AG04450 (cell line): Measurements from ENCODE around the gene RSU1. TPM values are rescaled to one million over a fixed set of nuclear protein-coding genes. Genes with fewer than 3 reads are reported as not detected.

Experiments
- CTCF ChIA-PET: fragments of 300-600, 350-600 bp; formaldehyde crosslinking; extraction: SDS; loops from one replicate; lab custom pipeline; 2022; ENCODE audit warnings: antibody characterized with exemption, inconsistent platforms; lab: Charles Lee
- POLR2A ChIA-PET: fragments of 350-600 bp; formaldehyde crosslinking; extraction: SDS; loops from one replicate; lab custom pipeline; 2021; ENCODE audit warnings: antibody characterized with exemption, inconsistent platforms; lab: Yijun Ruan, JAX
- DNase-seq: peaks from one replicate; pipeline ENCODE4 v3.0.0-alpha.2; 2011; ENCODE audit warnings: low read depth, low spot score
- H3K27ac ChIP-seq: one replicate; pipeline ENCODE4 v1.5.1; 2012; ENCODE audit warnings: low read depth, low read length, control low read depth
- H3K27me3 ChIP-seq: one replicate; pipeline ENCODE4 v1.6.0; 2012; ENCODE audit warnings: low read length; ENCODE audit not compliant: control insufficient read depth, insufficient read depth
- H3K4me3 ChIP-seq: 2 replicates; pipeline ENCODE4 v1.5.1; 2011; ENCODE audit warnings: mild to moderate bottlenecking, low read depth, low read length, control low read depth
- H3K9me3 ChIP-seq: 2 replicates; pipeline ENCODE4 v1.5.1; 2012; ENCODE audit warnings: low read length; ENCODE audit not compliant: control insufficient read depth, insufficient read depth
- CTCF ChIP-seq: IDR thresholded peaks from 2 replicates; pipeline ENCODE4 v1.5.1; 2011; ENCODE audit warnings: low read depth, low read length, control low read depth, inconsistent platforms
- polyA plus RNA-seq: library from polyadenylated mRNA; depleted of rRNA; stranded (reverse); fragments of >200 nt; gene quantifications from 2 replicates; pipeline ENCODE4 v1.2.3, GENCODE V29; 2011

The RSU1 gene
- polyA plus RNA-seq, 1 experiment = 229 TPM

GRCh38 chr10:16853201-16853600 lies 36.0 kb upstream of the RSU1 start:
- ChIA-PET CTCF (interaction anchor here (0.6 to 1.9 kb wide), 23 partner anchors 9 to 405 kb away, joined by 3 to 16 read pairs (median 3); partner anchors contain the start of genes TRDMT1 and VIM), POLR2A (no interaction called here)
- no peak overlapping the region for H3K4me3 ChIP-seq
- no peak overlapping the region for H3K27ac ChIP-seq
- no peaks in the 10 kb centered on the region for H3K9me3 ChIP-seq
- TF ChIP-seq CTCF = peak; percentile 68
- no peaks in the 10 kb centered on the region for H3K27me3 ChIP-seq
- no peak for DNase-seq

GRCh38 chr10:16852624-16853023 lies 35.4 kb upstream of the RSU1 start:
- CTCF ChIA-PET = interaction anchor here (0.6 to 1.9 kb wide), 21 partner anchors 8 to 406 kb away, joined by 3 to 16 read pairs (median 4); partner anchors contain the start of genes TRDMT1 and VIM
- H3K27me3 ChIP-seq = no peaks in the 10 kb centered on the region
- no peak for TF ChIP-seq CTCF
- H3K9me3 ChIP-seq = no peaks in the 10 kb centered on the region
- no peak overlapping the region for H3K27ac ChIP-seq
- no peak for DNase-seq
- POLR2A ChIA-PET = no interaction called here
- no peak overlapping the region for H3K4me3 ChIP-seq

- no peaks in the 10 kb centered on the region for H3K9me3 ChIP-seq
- no peak overlapping the region for H3K4me3 ChIP-seq
- no peaks in the 10 kb centered on the region for H3K27me3 ChIP-seq
- H3K27ac ChIP-seq = no peak overlapping the region
- TF ChIP-seq CTCF = no peak
- DNase-seq = no peak
- POLR2A ChIA-PET = interaction anchor here (1.9 kb wide), 1 partner anchor 381 kb away, joined by 5 read pairs; no protein-coding TSS in a partner anchor
- CTCF ChIA-PET = interaction anchor here (0.6 to 1.1 kb wide), 4 partner anchors 96 to 408 kb away, joined by 3 to 4 read pairs (median 4); no protein-coding TSS in a partner anchor
These were observed 31.4 kb upstream of the RSU1 start for GRCh38 chr10:16848562-16849154.

GRCh38 chr10:16847644-16848043 lies 30.4 kb upstream of the RSU1 start:
- ChIA-PET CTCF (interaction anchor here (1.1 to 1.3 kb wide), 2 partner anchors 97 to 409 kb away, joined by 3 to 4 read pairs; no protein-coding TSS in a partner anchor), POLR2A (interaction anchor here (1.1 to 1.9 kb wide), 2 partner anchors 382 kb away, joined by 3 to 5 read pairs; no protein-coding TSS in a partner anchor)
- no peak for TF ChIP-seq CTCF
- no peak overlapping the region for H3K27ac ChIP-seq
- no peak overlapping the region for H3K4me3 ChIP-seq
- DNase-seq = no peak
- H3K27me3 ChIP-seq = no peaks in the 10 kb centered on the region
- no peaks in the 10 kb centered on the region for H3K9me3 ChIP-seq

GRCh38 chr10:16845248-16845647 lies 28.0 kb upstream of the RSU1 start:
- no peak for TF ChIP-seq CTCF
- DNase-seq = no peak
- Histone ChIP-seq H3K4me3 (no peak overlapping the region), H3K9me3 (no peaks in the 10 kb centered on the region), H3K27me3 (no peaks in the 10 kb centered on the region), H3K27ac (no peak overlapping the region)
- CTCF ChIA-PET = interaction anchor here (1.1 to 1.9 kb wide), 3 partner anchors 355 to 414 kb away, joined by 3 to 17 read pairs (median 5); no protein-coding TSS in a partner anchor
- POLR2A ChIA-PET = no interaction called here
